ENCODE measurements around the gene VWA5B2.
A peak's percentile ranks its signal among the peaks of the same experiment; 100 is the strongest.

The VWA5B2 gene

GRCh38 chr3:184227481-184227935 is 1.9 kb upstream of the VWA5B2 start:
- DNase-seq, result peak; percentile 59 to 63

- no peak for DNase-seq
These were observed 828 bp upstream of the VWA5B2 start for GRCh38 chr3:184228376-184229137.

GRCh38 chr3:184230081-184230602 is 757 bp downstream of the VWA5B2 start:
- no peak for DNase-seq

- DNase-seq, result no peak
These were observed 1.5 kb downstream of the VWA5B2 start for GRCh38 chr3:184230603-184231528.

- DNase-seq, result no peak
These were observed 2.3 kb downstream of the VWA5B2 start for GRCh38 chr3:184231671-184232070.

- no peak for DNase-seq
These were observed 3.9 kb downstream of the VWA5B2 start for GRCh38 chr3:184233127-184233843.

GRCh38 chr3:184234224-184234623 is 4.8 kb downstream of the VWA5B2 start:
- no peak for DNase-seq

GRCh38 chr3:184234671-184235380 is 5.4 kb downstream of the VWA5B2 start:
- no peak for DNase-seq

GRCh38 chr3:184235381-184236032 is 6.1 kb downstream of the VWA5B2 start:
- DNase-seq, result no peak

- DNase-seq, result no peak
These were observed 6.6 kb downstream of the VWA5B2 start for GRCh38 chr3:184236033-184236410.

- DNase-seq, result no peak
These were observed 7.3 kb downstream of the VWA5B2 start for GRCh38 chr3:184236636-184237035.

- DNase-seq, result no peak
These were observed 7.8 kb downstream of the VWA5B2 start for GRCh38 chr3:184237211-184237610.

GRCh38 chr3:184237807-184238206 is 8.4 kb downstream of the VWA5B2 start:
- no peak for DNase-seq

GRCh38 chr3:184238246-184238818 is 8.9 kb downstream of the VWA5B2 start:
- DNase-seq, result no peak

GRCh38 chr3:184239221-184239620 is 9.8 kb downstream of the VWA5B2 start:
- DNase-seq, result no peak

- no peak for DNase-seq
These were observed 10.3 kb downstream of the VWA5B2 start for GRCh38 chr3:184239708-184240107.

GRCh38 chr3:184240384-184241140 is 11.2 kb downstream of the VWA5B2 start:
- DNase-seq, result no peak

- no peak for DNase-seq
These were observed 11.7 kb downstream of the VWA5B2 start for GRCh38 chr3:184241141-184241446.

- DNase-seq, result no peak
These were observed 12.3 kb downstream of the VWA5B2 start for GRCh38 chr3:184241447-184242296.

- no peak for DNase-seq
These were observed 12.9 kb downstream of the VWA5B2 start for GRCh38 chr3:184242297-184242685.

Data from CD4-positive, alpha-beta T cell treated with Interleukin-1 beta for 1 hour (primary cell).